Lung (tissue), 12 donors: ENCODE measurements around the gene LDB2. TPM values are rescaled to one million over a fixed set of nuclear protein-coding genes. Genes with fewer than 3 reads are reported as not detected.

Experiments
- ATAC-seq: fragments of 200-7000 bp; cut with Tn5 transposase; one replicate; pipeline ENCODE4 v1.9.1; 2020; ENCODE audit warnings: moderate number of reproducible peaks; ENCODE audit not compliant: insufficient read depth, low FRiP score
- DNase-seq, 3 donors: peaks; one replicate each; pipeline ENCODE4 v3.0.0-alpha.2; 2013 to 2017
- H3K27ac ChIP-seq, 2 donors: one replicate each; pipeline ENCODE4 v1.5.1; 2013; ENCODE audit warnings: mild to moderate bottlenecking in 2 of 2, moderate library complexity in 2 of 2, control low read depth in 1 of 2, inconsistent platforms in 1 of 2, low read depth in 1 of 2, low read length in 1 of 2
- H3K27me3 ChIP-seq, 3 donors: one replicate each; pipeline ENCODE4 v1.5.1; 2013; ENCODE audit warnings: low read length in 2 of 3; ENCODE audit not compliant: control insufficient read depth in 3 of 3, insufficient read depth in 3 of 3
- H3K36me3 ChIP-seq, 4 donors: one replicate each; pipeline ENCODE4 v1.5.1; 2013; ENCODE audit warnings: low read length in 4 of 4, mild to moderate bottlenecking in 1 of 4, moderate library complexity in 1 of 4; ENCODE audit not compliant: control insufficient read depth in 4 of 4, insufficient read depth in 4 of 4
- H3K4me1 ChIP-seq, 5 donors: one replicate each; pipeline ENCODE4 v1.5.1; 2013; ENCODE audit warnings: low read length in 5 of 5, mild to moderate bottlenecking in 2 of 5, moderate library complexity in 1 of 5; ENCODE audit not compliant: control insufficient read depth in 5 of 5, insufficient read depth in 5 of 5
- H3K4me3 ChIP-seq: one replicate; pipeline ENCODE4 v1.5.1; 2013; ENCODE audit warnings: mild to moderate bottlenecking, control low read depth, moderate library complexity
- H3K9ac ChIP-seq, 2 donors: one replicate each; pipeline ENCODE4 v1.5.1; 2013; ENCODE audit warnings: low read length in 2 of 2, control low read depth in 1 of 2; ENCODE audit not compliant: insufficient read depth in 1 of 2
- H3K9me3 ChIP-seq, 4 donors: one replicate each; pipeline ENCODE4 v1.5.1; 2013; ENCODE audit warnings: low read length in 3 of 4, mild to moderate bottlenecking in 1 of 4, moderate library complexity in 1 of 4; ENCODE audit not compliant: control insufficient read depth in 4 of 4, insufficient read depth in 3 of 4
- WGBS, 2 donors: extraction: QIAGEN DNeasy Blood & Tissue Kit; methylation state at CpG; one replicate each; pipeline ENCODE4 v1.1.7; 2013; 5-methylcytosine and 5-hydroxymethylcytosine counted together
- polyA plus RNA-seq, 2 donors: library from polyadenylated mRNA; stranded (reverse); fragments of 200-250 nt; gene quantifications; one replicate each; pipeline ENCODE4 v1.2.1, GENCODE V29; 2013
- total RNA-seq, 2 donors: library from RNA; depleted of rRNA in 1 of 2; stranded (reverse); fragments of >200 nt in 1 of 2; gene quantifications; one replicate each; pipeline ENCODE4 v1.2.1, GENCODE V29; 2014 to 2021
- TF ChIP-seq, protein P1 (sequence below): IDR thresholded peaks from 2 replicates; pipeline ENCODE4 v1.5.1; 2012; ENCODE audit warnings: mild to moderate bottlenecking; ENCODE audit errors: control extremely low read depth, extremely low read depth
- donor health status: control.
- donor health status: control.
- donor health status: Bipolar disorder and iron deficiency.
- donor health status: healthy.
- donor health status: DM: yes; HTN: yes; CAD: no.

Gene LDB2
- total and polyA plus RNA-seq, 4 donors: 18.1 to 147 (median 46.1) TPM

DNA sequence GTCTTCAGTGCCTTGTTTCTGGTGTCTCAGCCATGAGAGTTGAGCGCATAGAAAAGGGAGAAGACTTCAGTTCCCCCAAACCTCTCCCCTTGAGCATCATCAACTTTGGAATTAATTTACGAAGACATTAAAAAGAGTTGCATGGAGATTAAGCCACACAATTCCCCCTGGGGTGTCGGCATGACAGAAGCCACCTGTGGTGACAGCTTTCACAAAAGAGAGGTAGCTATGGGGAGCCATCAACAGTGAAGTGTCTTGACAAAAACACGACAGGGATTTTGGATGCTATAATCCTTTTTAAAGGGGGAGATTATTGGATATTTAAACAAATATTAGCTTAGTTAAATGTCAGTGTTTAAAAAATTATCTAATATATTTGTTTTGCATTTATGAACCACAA, 307.6 kb downstream of the LDB2 start:
- no peaks in the 10 kb centered on the region for H3K36me3 ChIP-seq
- no peak overlapping the region for H3K27ac ChIP-seq
- no peak overlapping the region for H3K4me3 ChIP-seq
- DNase-seq (no peak), ATAC-seq (no peak)
- TF ChIP-seq, protein P1, sequence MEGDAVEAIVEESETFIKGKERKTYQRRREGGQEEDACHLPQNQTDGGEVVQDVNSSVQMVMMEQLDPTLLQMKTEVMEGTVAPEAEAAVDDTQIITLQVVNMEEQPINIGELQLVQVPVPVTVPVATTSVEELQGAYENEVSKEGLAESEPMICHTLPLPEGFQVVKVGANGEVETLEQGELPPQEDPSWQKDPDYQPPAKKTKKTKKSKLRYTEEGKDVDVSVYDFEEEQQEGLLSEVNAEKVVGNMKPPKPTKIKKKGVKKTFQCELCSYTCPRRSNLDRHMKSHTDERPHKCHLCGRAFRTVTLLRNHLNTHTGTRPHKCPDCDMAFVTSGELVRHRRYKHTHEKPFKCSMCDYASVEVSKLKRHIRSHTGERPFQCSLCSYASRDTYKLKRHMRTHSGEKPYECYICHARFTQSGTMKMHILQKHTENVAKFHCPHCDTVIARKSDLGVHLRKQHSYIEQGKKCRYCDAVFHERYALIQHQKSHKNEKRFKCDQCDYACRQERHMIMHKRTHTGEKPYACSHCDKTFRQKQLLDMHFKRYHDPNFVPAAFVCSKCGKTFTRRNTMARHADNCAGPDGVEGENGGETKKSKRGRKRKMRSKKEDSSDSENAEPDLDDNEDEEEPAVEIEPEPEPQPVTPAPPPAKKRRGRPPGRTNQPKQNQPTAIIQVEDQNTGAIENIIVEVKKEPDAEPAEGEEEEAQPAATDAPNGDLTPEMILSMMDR: no peak
- peaks cover 0 to 14% (median 2%) of the 10 kb centered on the region in 5 donors for H3K4me1 ChIP-seq
- 61 to 67% methylated on average over 4 of the region's 4 CpGs for WGBS, 2 donors
- no peaks in the 10 kb centered on the region for H3K27me3 ChIP-seq
- no peaks in the 10 kb centered on the region for H3K9me3 ChIP-seq
- H3K9ac ChIP-seq: no peak overlapping the region

DNA sequence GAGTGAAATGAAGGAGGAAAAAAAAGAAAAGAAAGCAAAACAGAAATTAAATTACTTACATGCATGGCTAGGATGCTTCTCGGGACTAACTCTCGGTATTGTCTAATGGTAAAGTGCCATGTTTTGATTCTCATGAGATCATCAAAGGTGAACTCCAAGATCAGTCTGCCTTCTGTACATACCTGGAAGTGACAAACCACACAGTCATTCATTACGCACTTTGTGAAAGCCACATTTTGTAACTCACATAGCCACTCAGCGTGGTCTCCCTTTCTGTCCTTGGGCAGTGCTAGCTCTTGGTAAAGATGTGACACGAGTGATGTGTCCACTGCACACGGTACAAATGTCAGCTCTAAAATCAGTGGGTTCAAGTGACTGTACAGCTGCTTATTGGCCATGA, 309.8 kb downstream of the LDB2 start:
- Histone ChIP-seq H3K4me3 (no peak overlapping the region), H3K4me1 (peaks cover 0 to 15% (median 2%) of the 10 kb centered on the region in 5 donors), H3K27me3 (no peaks in the 10 kb centered on the region), H3K9me3 (no peaks in the 10 kb centered on the region), H3K27ac (no peak overlapping the region), H3K36me3 (no peaks in the 10 kb centered on the region), H3K9ac (no peak overlapping the region)
- TF ChIP-seq, protein P1: no peak
- WGBS, 2 donors: 93 to 94% methylated on average over 6 of the region's 6 CpGs
- ATAC-seq (no peak), DNase-seq (no peak)

DNA sequence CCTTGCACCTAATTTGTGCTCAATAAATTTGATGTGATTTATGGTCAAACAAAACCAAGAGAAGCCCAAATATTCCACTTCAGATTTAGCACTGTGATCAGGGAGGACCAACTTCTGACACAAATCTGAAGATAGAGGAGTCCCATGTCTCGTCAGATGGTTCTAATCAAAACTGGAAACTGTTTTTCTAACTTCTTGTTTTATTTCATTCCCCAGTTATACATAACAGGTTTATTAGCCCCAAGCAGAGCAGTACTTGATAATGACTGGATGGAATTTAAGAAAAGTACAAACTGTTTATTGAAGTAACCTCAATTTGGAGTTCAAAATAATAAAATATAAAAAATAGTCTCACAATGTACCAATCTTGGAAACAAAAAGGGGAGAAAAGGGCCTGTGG, 310.3 kb downstream of the LDB2 start:
- Histone ChIP-seq H3K9me3 (no peaks in the 10 kb centered on the region), H3K4me1 (peaks cover 0 to 15% (median 2%) of the 10 kb centered on the region in 5 donors), H3K27ac (no peak overlapping the region), H3K36me3 (peaks cover 0 to 1% (median 0%) of the 10 kb centered on the region in 4 donors), H3K9ac (no peak overlapping the region), H3K27me3 (no peaks in the 10 kb centered on the region), H3K4me3 (no peak overlapping the region)
- WGBS, 2 donors: 86 to 93% methylated on average over 1 of the region's 1 CpG
- DNase-seq: no peak
- TF ChIP-seq, protein P1: no peak
- ATAC-seq: no peak

DNA sequence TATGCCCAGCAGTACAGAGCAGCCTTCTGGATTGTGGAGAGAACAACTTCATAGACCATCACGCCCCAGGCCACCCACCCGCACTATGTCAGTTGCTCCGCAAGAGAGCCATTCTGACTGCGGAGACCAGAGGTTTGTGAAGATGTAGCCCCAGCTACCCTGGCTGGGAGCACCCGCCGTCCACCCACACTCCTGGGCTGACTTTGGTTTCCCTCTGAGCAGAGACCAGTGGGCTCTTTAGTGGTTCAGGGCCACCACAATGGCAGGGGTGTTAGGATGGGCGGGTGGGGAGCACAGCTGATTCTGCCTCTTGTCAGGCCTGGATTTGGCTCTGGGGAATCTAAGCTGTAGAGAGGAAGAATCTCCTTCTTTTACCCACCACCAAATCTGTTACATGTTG, 313.4 kb downstream of the LDB2 start:
- Histone ChIP-seq H3K4me3 (no peak overlapping the region), H3K27ac (no peak overlapping the region), H3K4me1 (peaks cover 0 to 3% (median 0%) of the 10 kb centered on the region in 5 donors), H3K9ac (no peak overlapping the region), H3K36me3 (peaks cover 0 to 7% (median 5%) of the 10 kb centered on the region in 4 donors), H3K27me3 (no peaks in the 10 kb centered on the region), H3K9me3 (no peaks in the 10 kb centered on the region)
- ATAC-seq: no peak
- 96 to 97% methylated on average over 7 of the region's 7 CpGs for WGBS, 2 donors
- DNase-seq: no peak
- TF ChIP-seq, protein P1: no peak
